Neutrophil (primary cell): ENCODE results near the gene FGF18.

Experiments
- H3K27ac ChIP-seq: fragments of 200-600 bp; sonication (generic); 2 replicates; pipeline ENCODE4 v1.5.1; 2016; ENCODE audit warnings: mild to moderate bottlenecking, moderate library complexity
- H3K27me3 ChIP-seq: fragments of 200-600 bp; sonication (generic); 2 replicates; pipeline ENCODE4 v1.6.0; 2016; ENCODE audit warnings: mild to moderate bottlenecking
- H3K36me3 ChIP-seq: fragments of 200-600 bp; sonication (generic); 2 replicates; pipeline ENCODE4 v1.5.1; 2017
- H3K4me1 ChIP-seq, 2 experiments: fragments of 200-600 bp in 1 of 2; sonication (generic) in 1 of 2; 1 replicate in 1 of 2; 2 replicates in 1 of 2; pipeline versions ENCODE4 v1.5.1 to v1.6.1; 2013 to 2016; ENCODE audit warnings: low read depth in 1 of 2, low read length in 1 of 2, mild to moderate bottlenecking in 1 of 2, moderate library complexity in 1 of 2; ENCODE audit not compliant: control insufficient read depth in 1 of 2, insufficient read depth in 1 of 2
- H3K4me3 ChIP-seq, 2 experiments: fragments of 200-600 bp in 1 of 2; sonication (generic) in 1 of 2; 1 replicate in 1 of 2; 2 replicates in 1 of 2; pipeline ENCODE4 v1.5.1; 2013 to 2016; ENCODE audit warnings: low read depth in 1 of 2, low read length in 1 of 2, mild to moderate bottlenecking in 1 of 2, moderate library complexity in 1 of 2
- H3K9me3 ChIP-seq: fragments of 200-600 bp; sonication (generic); 2 replicates; pipeline ENCODE4 v1.5.1; 2016
- CTCF ChIP-seq: fragments of 200-600 bp; sonication (generic); IDR thresholded peaks from 2 replicates; pipeline ENCODE4 v1.5.1; 2016; ENCODE audit warnings: antibody characterized with exemption

FGF18 gene

GRCh38 chr5:171506951-171507350 lies 87.5 kb downstream of the FGF18 start:
- TF ChIP-seq CTCF = no peak
- H3K4me1 ChIP-seq = no peaks in the 10 kb centered on the region

More at GRCh38 chr5:171506951-171507350, 87.5 kb downstream of the FGF18 start:
- no peak overlapping the region for H3K4me3 ChIP-seq
- H3K27ac ChIP-seq = no peak overlapping the region
- H3K27me3 ChIP-seq = peaks cover 3% of the 10 kb centered on the region
- H3K9me3 ChIP-seq = no peaks in the 10 kb centered on the region
- no peaks in the 10 kb centered on the region for H3K36me3 ChIP-seq
